HG03442 (cell line): ENCODE measurements around the gene TREML4.
A peak's percentile ranks its signal among the peaks of the same experiment; 100 is the strongest.

Experiments
- ATAC-seq: cut with Tn5 transposase; IDR thresholded peaks from one replicate; pipeline ENCODE4 v1.9.1; 2021; ENCODE audit warnings: mild to moderate bottlenecking, moderate library complexity; ENCODE audit not compliant: unreplicated experiment

TREML4 gene

DNA sequence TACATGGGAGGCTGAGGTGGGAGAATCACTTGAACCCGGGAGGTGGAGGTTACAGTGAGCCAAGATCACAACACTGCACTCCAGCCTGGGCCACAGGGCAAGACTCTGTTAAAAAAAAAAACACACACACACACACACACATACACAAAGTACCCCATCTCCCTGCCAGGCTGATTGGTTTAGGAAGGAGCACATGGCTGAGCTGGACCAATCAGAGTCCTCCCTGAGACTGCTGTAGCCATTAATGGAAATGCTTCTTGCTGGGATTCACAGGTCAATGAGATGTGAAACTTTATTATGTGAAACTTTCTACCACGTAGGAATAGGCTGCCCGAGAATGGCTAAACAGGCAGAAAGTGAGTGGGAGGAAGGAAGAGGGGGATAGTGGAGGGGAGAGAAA, 55.5 kb downstream of the TREML4 start:
- ATAC-seq = no peak

DNA sequence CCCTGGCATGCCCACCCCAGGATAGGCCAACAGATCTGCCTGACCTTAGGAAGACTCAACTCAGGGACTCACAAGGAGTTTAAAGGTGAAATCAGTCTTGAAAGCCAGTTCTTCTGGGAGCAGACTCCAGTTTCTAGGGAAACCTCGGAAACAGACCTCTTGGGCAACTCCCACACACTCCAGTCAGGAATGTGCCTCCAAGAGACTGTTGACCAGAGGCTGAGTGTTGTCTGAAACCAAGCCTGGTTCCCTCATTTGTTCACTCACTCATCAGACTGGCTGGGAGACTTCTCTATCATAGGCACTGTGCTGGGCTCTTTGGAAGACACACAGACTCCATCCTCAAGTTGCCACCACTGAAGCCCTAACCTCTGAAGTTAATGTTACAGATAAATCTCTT, 56.6 kb downstream of the TREML4 start:
- no peak for ATAC-seq

DNA sequence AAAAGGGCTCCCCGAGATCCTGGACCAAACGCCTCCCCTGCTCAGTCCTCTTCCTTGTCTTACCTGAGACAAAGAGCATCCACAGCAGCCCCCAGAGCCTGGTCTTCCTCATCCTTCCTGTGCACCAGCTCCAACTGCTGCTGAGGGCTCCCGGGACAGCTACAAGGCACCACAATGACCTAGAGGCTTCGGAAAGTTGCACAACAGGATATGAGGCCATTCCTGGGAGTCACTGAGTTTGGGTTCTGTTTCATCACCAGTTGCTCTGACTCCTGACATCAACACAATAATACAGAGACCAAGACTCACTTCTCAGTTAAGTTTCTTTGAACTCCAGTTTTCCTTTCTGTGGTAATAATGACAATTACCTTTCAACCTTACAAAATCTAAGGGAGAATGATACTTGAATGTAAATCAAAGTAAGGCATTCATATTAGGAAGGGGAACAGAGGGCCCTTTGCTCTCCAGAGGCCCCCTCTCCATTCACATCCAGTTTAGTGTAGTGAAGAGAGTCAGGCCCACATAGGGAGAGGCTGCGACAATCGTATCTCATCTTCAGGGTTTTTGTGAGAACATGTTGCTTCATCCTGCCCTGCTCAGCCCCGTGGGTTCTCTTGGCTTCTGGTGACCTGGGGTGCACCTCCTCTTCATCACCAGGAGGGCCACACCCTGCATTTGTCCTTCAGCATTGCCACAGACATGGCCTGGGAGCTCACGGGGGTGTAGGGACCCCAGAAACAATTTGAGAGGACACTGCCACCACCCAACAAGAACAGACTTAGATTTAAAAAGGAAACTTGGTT, 58.6 kb downstream of the TREML4 start, which contains the start of gene TREM1:
TREM1 (minus strand) TSS at position 139 of the 803 bp plus-strand sequence; CDS start at position 112, 27 bp downstream.
- ATAC-seq = no peak

DNA sequence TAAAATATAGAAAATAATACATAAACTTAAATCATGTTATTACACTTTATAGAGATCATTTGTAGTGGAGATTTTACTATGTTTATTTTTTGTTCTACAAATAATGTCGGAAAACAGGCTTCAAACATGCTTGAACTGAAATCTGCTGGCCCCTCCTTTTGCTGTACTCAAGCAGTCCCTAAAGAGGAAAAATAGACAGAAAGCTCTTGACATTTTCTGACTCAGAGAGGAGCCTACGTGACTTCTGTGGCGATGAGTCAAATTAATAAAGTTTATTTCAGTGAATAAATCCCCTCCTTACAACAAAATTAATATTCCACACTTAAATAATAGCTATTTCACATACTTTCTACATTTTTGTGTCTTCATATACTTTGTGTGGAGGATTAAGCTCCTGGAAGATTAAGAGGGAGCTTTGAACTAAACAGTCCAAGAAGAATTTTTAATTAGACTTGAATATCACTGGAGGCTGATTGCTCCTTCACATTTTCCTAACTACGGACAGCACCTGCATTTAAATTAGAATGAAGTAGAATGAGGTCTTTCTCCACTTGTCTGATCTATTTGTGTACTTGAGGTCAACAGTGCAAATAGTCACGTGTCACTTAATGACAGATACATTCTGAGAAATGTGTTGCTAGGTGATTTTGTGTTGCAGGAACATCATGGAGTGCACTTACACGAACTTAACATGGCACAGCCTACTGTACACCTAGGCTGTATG, 60.0 kb downstream of the TREML4 start:
- peak; percentile 58 for ATAC-seq
